Neural progenitor cell (in vitro differentiated cells): ENCODE results near the gene HOXC5. TPM values are rescaled to one million over a fixed set of nuclear protein-coding genes. Genes with fewer than 3 reads are reported as not detected.

Source experiments
- DNase-seq: peaks from one replicate; pipeline ENCODE4 v3.0.0-alpha.2; 2016; ENCODE audit warnings: low spot score
- H2AFZ ChIP-seq: fragments of 200-600 bp; sonication (generic); replicated peaks from 2 replicates; pipeline ENCODE4 v1.6.1; 2016; ENCODE audit warnings: antibody characterized with exemption
- H3F3A ChIP-seq: fragments of 200-600 bp; sonication (generic); 2 replicates; pipeline ENCODE4 v1.6.1; 2016; ENCODE audit warnings: antibody characterized with exemption, low read depth
- H3K27ac ChIP-seq: fragments of 200-600 bp; sonication (generic); 2 replicates; pipeline ENCODE4 v1.5.1; 2016; ENCODE audit warnings: mild to moderate bottlenecking
- H3K27me3 ChIP-seq: fragments of 200-600 bp; sonication (generic); 2 replicates; pipeline ENCODE4 v1.6.1; 2016; ENCODE audit warnings: mild to moderate bottlenecking, moderate library complexity
- H3K36me3 ChIP-seq: fragments of 200-600 bp; sonication (generic); 2 replicates; pipeline ENCODE4 v1.5.1; 2016
- H3K4me1 ChIP-seq: fragments of 200-600 bp; sonication (generic); 2 replicates; pipeline ENCODE4 v1.6.1; 2016; ENCODE audit warnings: mixed run types
- H3K4me2 ChIP-seq: fragments of 200-600 bp; sonication (generic); 2 replicates; pipeline ENCODE4 v1.6.1; 2016
- H3K4me3 ChIP-seq: fragments of 200-600 bp; sonication (generic); 2 replicates; pipeline ENCODE4 v1.5.1; 2016
- H3K79me2 ChIP-seq: fragments of 200-600 bp; sonication (generic); 2 replicates; pipeline ENCODE4 v1.6.1; 2016; ENCODE audit warnings: low read depth
- H3K9ac ChIP-seq: fragments of 200-600 bp; sonication (generic); 2 replicates; pipeline ENCODE4 v1.6.1; 2016
- H3K9me3 ChIP-seq: fragments of 200-600 bp; sonication (generic); 2 replicates; pipeline ENCODE4 v1.5.1; 2016; ENCODE audit warnings: low read depth
- H4K20me1 ChIP-seq: fragments of 200-600 bp; sonication (generic); 2 replicates; pipeline ENCODE4 v1.6.1; 2016; ENCODE audit warnings: low read depth
- H3K27ac Mint-ChIP-seq: 3 replicates; pipeline ENCODE4 v1.8.0; 2021; ENCODE audit warnings: mixed read lengths
- H3K27me3 Mint-ChIP-seq: 2 replicates; pipeline ENCODE4 v1.8.0; 2022; ENCODE audit warnings: low read depth, mild to moderate bottlenecking, inconsistent platforms, moderate library complexity, mixed read lengths; ENCODE audit not compliant: insufficient read depth
- H3K36me3 Mint-ChIP-seq: 3 replicates; pipeline ENCODE4 v1.8.0; 2021; ENCODE audit warnings: mixed read lengths
- H3K4me1 Mint-ChIP-seq: 3 replicates; pipeline ENCODE4 v1.8.0; 2021; ENCODE audit warnings: mixed read lengths
- H3K4me3 Mint-ChIP-seq: 3 replicates; pipeline ENCODE4 v1.8.0; 2021; ENCODE audit warnings: mild to moderate bottlenecking, moderate library complexity, mixed read lengths
- H3K9me3 Mint-ChIP-seq: 3 replicates; pipeline ENCODE4 v1.8.0; 2020; ENCODE audit warnings: mixed read lengths
- CTCF ChIP-seq: fragments of 200-600 bp; sonication (generic); IDR thresholded peaks from 2 replicates; pipeline ENCODE4 v1.5.1; 2017; ENCODE audit warnings: antibody characterized with exemption, mild to moderate bottlenecking
- EZH2 ChIP-seq: fragments of 200-600 bp; sonication (generic); IDR thresholded peaks from 2 replicates; pipeline ENCODE4 v1.6.1; 2017; ENCODE audit warnings: antibody characterized with exemption, mild to moderate bottlenecking, moderate library complexity
- EZH2phosphoT487 ChIP-seq: fragments of 200-600 bp; sonication (generic); IDR thresholded peaks from 2 replicates; pipeline ENCODE4 v1.6.1; 2017; ENCODE audit warnings: antibody characterized with exemption
- total RNA-seq: library from RNA; depleted of rRNA; stranded (reverse); fragments of >200 nt; gene quantifications from 2 replicates; pipeline ENCODE4 v1.2.3, GENCODE V29; 2015; ENCODE audit warnings: low replicate concordance

Gene HOXC5
- total RNA-seq, 1 donor from 2014 or later = not detected

DNA sequence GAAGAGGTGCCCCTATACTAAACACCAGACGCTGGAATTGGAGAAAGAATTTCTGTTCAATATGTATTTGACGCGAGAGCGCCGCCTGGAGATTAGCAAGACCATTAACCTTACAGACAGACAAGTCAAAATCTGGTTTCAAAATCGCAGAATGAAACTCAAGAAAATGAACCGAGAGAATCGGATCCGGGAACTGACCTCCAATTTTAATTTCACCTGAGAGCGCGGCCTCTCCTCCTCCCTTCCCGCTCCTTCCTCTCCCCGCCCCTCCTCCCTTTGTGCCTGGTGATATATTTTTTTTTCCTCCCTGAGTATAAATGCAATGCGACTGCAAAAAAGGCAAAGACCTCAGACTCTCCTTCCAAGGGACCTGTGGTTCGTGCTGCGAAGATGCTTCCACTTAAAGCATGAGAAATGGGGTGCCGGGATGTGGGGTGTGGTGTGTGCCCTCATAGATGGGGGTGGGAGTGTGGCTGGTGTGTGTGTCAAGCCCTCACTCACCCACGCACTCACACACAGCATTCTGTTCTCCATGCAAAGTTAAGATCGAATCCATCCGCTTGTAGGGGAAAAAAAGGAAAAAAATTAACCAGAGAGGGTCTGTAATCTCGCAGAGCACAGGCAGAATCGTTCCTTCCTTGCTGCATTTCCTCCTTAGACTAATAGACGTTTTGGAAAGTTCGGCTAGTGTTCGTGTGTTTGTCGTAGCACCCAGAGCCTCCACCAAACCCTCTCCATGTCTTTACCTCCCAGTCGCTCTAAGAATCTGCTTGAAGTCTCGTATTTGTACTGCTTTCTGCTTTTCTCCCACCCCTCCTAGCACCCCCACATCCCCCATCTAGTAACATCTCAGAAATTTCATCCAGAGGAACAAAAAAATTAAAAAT is 43.4 kb upstream of the HOXC5 start:
- Mint-ChIP-seq H3K9me3 (peaks cover 9% of the 10 kb centered on the region), H3K36me3 (no peaks in the 10 kb centered on the region), H3K27ac (no peak overlapping the region), H3K4me3 (no peak overlapping the region), H3K4me1 (no peaks in the 10 kb centered on the region), H3K27me3 (peaks cover 100% of the 10 kb centered on the region)
- Histone ChIP-seq H3K9me3 (no peaks in the 10 kb centered on the region), H3K79me2 (no peaks in the 10 kb centered on the region), H3F3A (no peaks in the 10 kb centered on the region), H3K4me3 (no peak overlapping the region), H3K4me1 (no peaks in the 10 kb centered on the region), H3K9ac (no peak overlapping the region), H3K36me3 (no peaks in the 10 kb centered on the region), H3K4me2 (no peak overlapping the region), H4K20me1 (peaks cover 85% of the 10 kb centered on the region), H2AFZ (no peak overlapping the region), H3K27me3 (peaks cover 100% of the 10 kb centered on the region), H3K27ac (no peak overlapping the region)
- DNase-seq = peak; percentile 71
- TF ChIP-seq CTCF = peak; percentile 55
- TF ChIP-seq EZH2 = peak; percentile 20
- peak; percentile 56 for TF ChIP-seq EZH2phosphoT487

DNA sequence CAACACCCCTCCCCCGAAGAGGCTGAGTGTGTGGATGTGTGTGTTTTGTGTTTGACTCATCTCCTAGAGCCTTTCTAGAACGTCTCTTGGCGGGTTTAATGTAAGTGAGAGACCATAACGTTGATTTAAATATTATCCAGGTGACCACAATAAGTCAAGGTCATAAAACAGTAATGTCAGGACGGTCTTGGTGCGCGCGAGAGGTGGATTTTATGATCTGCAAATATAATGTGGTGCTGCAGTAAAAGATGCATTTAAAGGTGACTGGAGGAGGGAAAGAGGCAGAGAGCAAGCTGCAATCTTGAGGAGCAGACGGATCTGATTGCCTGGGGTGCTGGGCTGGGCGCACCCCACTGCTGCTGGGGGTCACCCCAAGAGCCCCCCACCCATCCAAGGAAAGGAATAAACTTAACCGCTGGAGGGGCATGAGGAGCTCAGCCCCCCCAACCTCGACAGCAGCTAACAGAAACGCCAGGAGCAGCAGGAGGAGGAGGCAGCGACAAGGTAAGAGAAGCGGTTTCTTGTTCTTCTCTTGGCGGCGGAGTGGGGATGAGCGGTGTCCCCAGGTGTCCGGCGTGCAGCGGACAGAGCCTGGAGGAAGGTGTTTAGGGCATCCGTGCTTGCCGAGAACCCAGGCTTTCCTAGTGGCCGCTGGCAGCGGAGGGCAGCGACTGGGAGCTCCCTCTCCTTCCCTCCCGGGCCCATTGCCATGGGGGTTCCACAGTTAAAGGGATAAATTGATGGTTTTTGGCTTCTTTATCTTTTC is 42.4 kb upstream of the HOXC5 start:
- Mint-ChIP-seq H3K27me3 (peaks cover 100% of the 10 kb centered on the region), H3K27ac (no peak overlapping the region), H3K9me3 (peaks cover 9% of the 10 kb centered on the region), H3K4me3 (no peak overlapping the region), H3K4me1 (peaks cover 2% of the 10 kb centered on the region), H3K36me3 (no peaks in the 10 kb centered on the region)
- no peaks in the 10 kb centered on the region for H3K79me2 ChIP-seq
- TF ChIP-seq EZH2 (peak; percentile 59), CTCF (no peak), EZH2phosphoT487 (peak; percentile 85)
- no peaks in the 10 kb centered on the region for H3K36me3 ChIP-seq
- H3K9ac ChIP-seq = no peak overlapping the region
- H2AFZ ChIP-seq = no peak overlapping the region
- no peak for DNase-seq
- H3F3A ChIP-seq = no peaks in the 10 kb centered on the region
- no peak overlapping the region for H3K4me2 ChIP-seq
- peaks cover 100% of the 10 kb centered on the region for H3K27me3 ChIP-seq
- H3K27ac ChIP-seq = no peak overlapping the region
- H3K4me3 ChIP-seq = no peak overlapping the region
- no peaks in the 10 kb centered on the region for H3K4me1 ChIP-seq
- H3K9me3 ChIP-seq = no peaks in the 10 kb centered on the region
- H4K20me1 ChIP-seq = peaks cover 88% of the 10 kb centered on the region

DNA sequence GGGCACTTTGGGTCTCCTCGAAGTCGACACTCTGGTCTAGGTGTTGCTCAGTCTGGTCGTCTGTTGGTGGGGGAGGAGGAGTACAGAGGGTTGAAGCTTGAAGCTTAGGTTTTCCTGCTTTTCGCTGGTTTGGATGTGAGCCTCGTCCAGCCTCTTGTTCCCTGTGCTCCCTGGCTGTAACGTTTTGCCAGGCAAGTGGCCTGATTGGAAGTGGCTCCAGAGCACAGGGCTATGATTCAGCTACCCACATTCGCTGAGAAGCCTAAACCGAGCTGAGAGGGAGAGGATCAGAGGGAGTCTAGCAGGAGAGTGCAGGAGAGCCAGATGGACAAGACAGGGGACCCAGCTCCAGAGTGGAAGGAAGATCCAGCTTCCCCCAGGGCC is 41.8 kb upstream of the HOXC5 start:
- Histone ChIP-seq H3K4me3 (no peak overlapping the region), H3K9ac (no peak overlapping the region), H3K9me3 (no peaks in the 10 kb centered on the region), H4K20me1 (peaks cover 87% of the 10 kb centered on the region), H3K4me2 (no peak overlapping the region), H3K27ac (no peak overlapping the region), H3K79me2 (no peaks in the 10 kb centered on the region), H3K4me1 (no peaks in the 10 kb centered on the region), H3F3A (no peaks in the 10 kb centered on the region), H3K27me3 (peaks cover 100% of the 10 kb centered on the region), H2AFZ (no peak overlapping the region), H3K36me3 (no peaks in the 10 kb centered on the region)
- H3K4me3 Mint-ChIP-seq = no peak overlapping the region
- peaks cover 9% of the 10 kb centered on the region for H3K9me3 Mint-ChIP-seq
- peaks cover 2% of the 10 kb centered on the region for H3K4me1 Mint-ChIP-seq
- H3K27ac Mint-ChIP-seq = no peak overlapping the region
- TF ChIP-seq EZH2phosphoT487 = peak; percentile 28
- no peak for TF ChIP-seq CTCF
- TF ChIP-seq EZH2 = peak; percentile 33
- peaks cover 100% of the 10 kb centered on the region for H3K27me3 Mint-ChIP-seq
- H3K36me3 Mint-ChIP-seq = no peaks in the 10 kb centered on the region
- DNase-seq = no peak
